ENCODE measurements around the gene GPR137B. TPM values are rescaled to one million over a fixed set of nuclear protein-coding genes. Genes with fewer than 3 reads are reported as not detected.

Gene GPR137B
- total and polyA plus RNA-seq, 2 of the 13 experiments (the other 11 are each of a cell fraction or from before 2014, with no cell fraction given) = 0.31 to 0.41 TPM

- TF ChIP-seq HNRNPLL (IDR thresholded peaks at IDR 0.05; ENCODE audit: low read depth, low read length, poor library complexity, severe bottlenecking) (peak; percentile 40), EZH2 (conservative IDR thresholded peaks at IDR 0.05; ENCODE audit: low read depth, low read length) (peak; percentile 95), SRY (CRISPR knock-in tag; IDR thresholded peaks at IDR 0.05) (no peak), RBM22 (optimal IDR thresholded peaks at IDR 0.05; ENCODE audit: low read length) (no peak)
Measured at GRCh38 chr1:236142253-236143103, at the start of gene GPR137B (continued).

- no peak overlapping the region for H3K9ac ChIP-seq (ENCODE audit: insufficient read depth, low read depth, low read length)
- no peaks in the 10 kb centered on the region for H3K27me3 ChIP-seq (ENCODE audit: control insufficient read depth in 1 of 2, insufficient read depth in 2 of 2, low read length in 2 of 2)
- H3K9me3 ChIP-seq (ENCODE audit: low read length) = peaks cover 10% of the 10 kb centered on the region; the same call in 1 of the 2 replicates
- ATAC-seq = no peak
- in situ Hi-C loops (cut with HindIII; ENCODE audit: extremely low pct_ligation_motif_present, low pct_unique_long_range_greater_than_20kb) (no loop called here), intact Hi-C loops (cut with micrococcal nuclease; ENCODE audit: unreplicated experiment) (no loop called here)
- H4K20me1 ChIP-seq (ENCODE audit: insufficient read depth, low read length) = no peaks in the 10 kb centered on the region
- no peak overlapping the region for H3K27ac ChIP-seq (ENCODE audit: extremely low read length, insufficient read depth, low read length)
- ChIA-PET POLR2A (no interaction called here), CTCF (ENCODE audit: low intra/inter-chr PET ratio, low total read pairs) (no interaction called here)
- DNase-seq (ENCODE audit: low spot score) = no peak
- H3K4me3 ChIP-seq (replicated peaks in 1 of 3; ENCODE audit: insufficient read depth in 1 of 3, low read depth in 2 of 3, low read length in 3 of 3) = no peak overlapping the region
- no peaks in the 10 kb centered on the region for H3K36me3 ChIP-seq (replicated peaks in 1 of 2; ENCODE audit: control insufficient read depth in 1 of 2, insufficient read depth in 2 of 2, low read length in 2 of 2)
- no peak for FAIRE-seq
- BruUV-seq (replicated peaks) = no TSS peak
- peaks cover 37% of the 10 kb centered on the region for H3K4me1 ChIP-seq (ENCODE audit: insufficient read depth, low read length)
- H3K4me2 ChIP-seq (ENCODE audit: low read depth, low read length) = no peak overlapping the region
- H3K79me2 ChIP-seq (ENCODE audit: insufficient read depth, low read length) = no peaks in the 10 kb centered on the region
- no peak for TF ChIP-seq TARDBP (CRISPR knock-in tag; IDR thresholded peaks at IDR 0.05)
- TF ChIP-seq MAFK (conservative IDR thresholded peaks at IDR 0.05 in 1 of 2, IDR thresholded peaks at IDR 0.05 in 1 of 2; ENCODE audit: low read length in 2 of 2) = peak in 1 of 2 experiments; percentile 40; a peak in 2 of 4 replicates
- WGBS (ENCODE audit: low lambda C conversion rate) = 20% methylated on average over 5 of the region's 5 CpGs
- no peak overlapping the region for H2AFZ ChIP-seq (ENCODE audit: low read length)
Measured at GRCh38 chr1:236092899-236093298, 49.4 kb upstream of the GPR137B start.

All from HepG2 (cell line).